Small intestine (tissue), 7 donors: ENCODE results near the gene STON1. TPM values are rescaled to one million over a fixed set of nuclear protein-coding genes. Genes with fewer than 3 reads are reported as not detected.

Source experiments
- DNase-seq, 2 donors: peaks; one replicate each; pipeline versions ENCODE4 v3.0.0 to v3.0.0-alpha.2; 2013
- FAIRE-seq: peaks from 2 replicates; lab custom pipeline; 2012; peaks lifted over from hg19 to GRCh38; lab: Jason Lieb, UNC
- H3K27ac ChIP-seq, 3 donors: one replicate each; pipeline ENCODE4 v1.5.1; 2013; ENCODE audit warnings: low read length in 2 of 3, mild to moderate bottlenecking in 2 of 3, control low read depth in 1 of 3, inconsistent platforms in 1 of 3, low read depth in 1 of 3, moderate library complexity in 1 of 3
- H3K27me3 ChIP-seq, 3 donors: one replicate each; pipeline ENCODE4 v1.6.1; 2013; ENCODE audit warnings: low read length in 3 of 3, inconsistent platforms in 1 of 3; ENCODE audit not compliant: control insufficient read depth in 3 of 3, insufficient read depth in 3 of 3
- H3K36me3 ChIP-seq, 3 donors: one replicate each; pipeline ENCODE4 v1.6.1; 2013; ENCODE audit warnings: low read length in 3 of 3, inconsistent platforms in 1 of 3, low read depth in 1 of 3, mild to moderate bottlenecking in 1 of 3, moderate library complexity in 1 of 3; ENCODE audit not compliant: control insufficient read depth in 3 of 3, insufficient read depth in 2 of 3
- H3K4me1 ChIP-seq, 3 donors: one replicate each; pipeline ENCODE4 v1.6.1; 2013; ENCODE audit warnings: low read length in 2 of 3, inconsistent platforms in 1 of 3, low read depth in 1 of 3, mild to moderate bottlenecking in 1 of 3, moderate library complexity in 1 of 3; ENCODE audit not compliant: control insufficient read depth in 3 of 3, insufficient read depth in 2 of 3
- H3K4me3 ChIP-seq, 3 donors: one replicate each; pipeline ENCODE4 v1.5.1; 2013; ENCODE audit warnings: low read length in 3 of 3, control low read depth in 1 of 3, inconsistent platforms in 1 of 3, low read depth in 1 of 3, mild to moderate bottlenecking in 1 of 3, moderate library complexity in 1 of 3
- H3K9me3 ChIP-seq, 2 donors: one replicate each; pipeline ENCODE4 v1.6.1; 2013; ENCODE audit warnings: low read depth in 1 of 2, low read length in 1 of 2; ENCODE audit not compliant: control insufficient read depth in 2 of 2, insufficient read depth in 1 of 2
- WGBS, 3 donors: extraction: QIAGEN DNeasy Blood & Tissue Kit; methylation state at CpG; one replicate each; pipeline ENCODE4 v1.1.7; 2013; 5-methylcytosine and 5-hydroxymethylcytosine counted together
- polyA plus RNA-seq, 4 donors: library from polyadenylated mRNA; stranded (reverse) in 3 of 4; unstranded in 1 of 4; fragments of 200-250 nt in 3 of 4; fragments of 120-200 nt in 1 of 4; gene quantifications; one replicate each; pipeline versions ENCODE4 v1.2.1 to v1.2.3, GENCODE V29; 2013
- donor health status: healthy with polysubstance abuse.
- donor health status: control.
- donor health status: control.
- donor health status: Bipolar disorder and iron deficiency.
- donor health status: healthy.

Gene STON1
- polyA plus RNA-seq, 4 donors = 0.45 to 4.7 (median 2.5) TPM

GRCh38 chr2:48496849-48497248, 33.1 kb upstream of the STON1 start:
- 80 to 94% (median 87%) methylated on average over 2 of the region's 2 CpGs for WGBS, 3 donors
- H3K4me3 ChIP-seq = no peak overlapping the region
- DNase-seq (no peak), FAIRE-seq (no peak)
- H3K27me3 ChIP-seq = no peaks in the 10 kb centered on the region
- H3K27ac ChIP-seq = no peak overlapping the region
- H3K9me3 ChIP-seq = no peaks in the 10 kb centered on the region
- no peaks in the 10 kb centered on the region for H3K4me1 ChIP-seq
- H3K36me3 ChIP-seq = peaks cover 0 to 36% (median 9%) of the 10 kb centered on the region in 3 donors

DNA sequence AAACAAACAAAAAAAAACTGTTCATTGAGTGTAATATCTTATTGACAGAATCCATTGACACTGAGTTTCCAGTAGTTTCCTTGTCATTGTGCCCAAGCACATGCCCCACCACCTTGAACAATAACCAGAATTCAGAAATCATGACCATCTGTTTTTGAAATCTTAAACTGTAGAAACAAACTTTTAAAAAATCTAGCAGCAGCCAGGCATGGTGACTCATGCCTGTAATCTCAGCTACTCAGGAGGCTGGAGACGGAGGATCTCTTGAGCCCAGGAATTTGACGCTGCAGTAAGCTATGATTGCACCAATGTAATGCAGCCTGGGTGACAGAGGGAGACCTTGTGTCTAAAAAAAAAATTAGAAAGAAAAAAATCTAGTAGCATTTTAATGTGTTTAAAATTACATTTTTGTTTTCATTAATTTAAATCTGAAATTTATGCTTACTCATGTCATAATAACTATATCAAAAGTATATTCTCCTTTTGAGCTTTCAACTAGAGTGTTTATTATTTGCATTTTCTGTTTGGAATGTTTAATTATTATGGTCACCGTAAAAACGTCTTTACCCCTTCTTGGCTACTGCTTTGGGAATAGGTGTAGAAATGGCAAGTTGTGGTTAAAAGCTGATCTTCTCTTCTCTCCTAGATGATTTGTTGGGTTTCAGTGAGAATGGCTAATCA, 25.2 kb upstream of the STON1 start:
- Histone ChIP-seq H3K36me3 (peaks cover 0 to 25% (median 12%) of the 10 kb centered on the region in 3 donors), H3K4me3 (no peak overlapping the region), H3K4me1 (peaks cover 0 to 5% (median 2%) of the 10 kb centered on the region in 3 donors), H3K27ac (no peak overlapping the region), H3K9me3 (no peaks in the 10 kb centered on the region), H3K27me3 (no peaks in the 10 kb centered on the region)
- no peak for FAIRE-seq
- WGBS, 3 donors = 87 to 96% (median 93%) methylated on average over 4 of the region's 4 CpGs
- no peak for DNase-seq

- no peak for DNase-seq
Measured at GRCh38 chr2:48507111-48507510, 22.8 kb upstream of the STON1 start.

GRCh38 chr2:48508461-48509124, 21.4 kb upstream of the STON1 start:
- FAIRE-seq (no peak), DNase-seq (peak in 1 of 2 donors; percentile 62)
- Histone ChIP-seq H3K4me3 (no peak overlapping the region), H3K36me3 (peaks cover 0 to 30% (median 14%) of the 10 kb centered on the region in 3 donors), H3K27ac (peak overlapping the region; percentile 24 to 87 (median 65)), H3K27me3 (no peaks in the 10 kb centered on the region), H3K9me3 (no peaks in the 10 kb centered on the region), H3K4me1 (peaks cover 0 to 5% (median 2%) of the 10 kb centered on the region in 3 donors)
- WGBS, 3 donors = 47 to 48% (median 47%) methylated on average over 5 of the region's 5 CpGs

More at GRCh38 chr2:48507111-48507510, 22.8 kb upstream of the STON1 start:
- Histone ChIP-seq H3K27me3 (no peaks in the 10 kb centered on the region), H3K4me1 (peaks cover 0 to 5% (median 2%) of the 10 kb centered on the region in 3 donors), H3K9me3 (no peaks in the 10 kb centered on the region), H3K36me3 (peaks cover 0 to 26% (median 9%) of the 10 kb centered on the region in 3 donors), H3K27ac (no peak overlapping the region), H3K4me3 (no peak overlapping the region)
- FAIRE-seq = no peak
- 89 to 96% (median 91%) methylated on average over 4 of the region's 4 CpGs for WGBS, 3 donors

- Histone ChIP-seq H3K4me1 (peaks cover 0 to 5% (median 2%) of the 10 kb centered on the region in 3 donors), H3K27ac (no peak overlapping the region), H3K4me3 (no peak overlapping the region), H3K36me3 (peaks cover 0 to 27% (median 10%) of the 10 kb centered on the region in 3 donors), H3K9me3 (no peaks in the 10 kb centered on the region), H3K27me3 (no peaks in the 10 kb centered on the region)
- 68 to 75% (median 69%) methylated on average over 3 of the region's 3 CpGs for WGBS, 3 donors
- no peak for DNase-seq
- FAIRE-seq = no peak
Measured at GRCh38 chr2:48510329-48510728, 19.6 kb upstream of the STON1 start.

DNA sequence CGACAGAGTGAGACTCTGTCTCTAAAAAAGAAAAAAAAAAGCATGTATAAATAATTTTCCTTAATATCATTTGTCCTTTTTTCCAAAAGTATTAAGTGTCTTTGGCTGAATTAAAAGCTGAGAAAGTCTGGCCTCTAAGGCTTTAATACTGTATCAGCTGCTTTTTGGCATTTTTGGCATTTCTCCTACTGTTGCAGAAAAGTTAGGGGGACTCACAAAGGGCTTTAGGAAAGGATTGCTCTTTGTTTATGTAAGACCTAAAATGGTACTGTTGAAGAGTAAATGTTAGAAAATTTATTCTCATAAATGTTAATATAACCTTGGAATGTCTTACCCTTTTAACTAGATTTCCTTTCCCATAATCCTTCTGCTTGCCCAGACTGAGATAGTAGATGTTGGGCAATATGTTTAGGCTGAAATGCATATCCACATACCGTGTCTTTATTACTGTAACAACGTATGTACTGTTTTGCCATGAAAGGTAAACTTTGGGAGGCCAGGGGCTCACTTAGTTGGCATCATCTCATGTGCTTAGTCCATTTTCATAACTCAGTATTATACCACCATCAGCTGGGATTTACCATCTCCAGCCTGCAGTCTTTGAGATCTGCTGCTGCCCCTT, 18.0 kb upstream of the STON1 start:
- no peak for DNase-seq
- no peak overlapping the region for H3K27ac ChIP-seq
- peaks cover 0 to 39% (median 10%) of the 10 kb centered on the region in 3 donors for H3K36me3 ChIP-seq
- H3K9me3 ChIP-seq = no peaks in the 10 kb centered on the region
- H3K4me3 ChIP-seq = no peak overlapping the region
- FAIRE-seq = no peak
- no peaks in the 10 kb centered on the region for H3K27me3 ChIP-seq
- H3K4me1 ChIP-seq = peaks cover 0 to 5% (median 2%) of the 10 kb centered on the region in 3 donors
- 76 to 87% (median 85%) methylated on average over 3 of the region's 3 CpGs for WGBS, 3 donors

- WGBS, 3 donors = 92 to 98% (median 97%) methylated on average over 4 of the region's 4 CpGs
- Histone ChIP-seq H3K9me3 (no peaks in the 10 kb centered on the region), H3K27me3 (no peaks in the 10 kb centered on the region), H3K36me3 (peaks cover 0 to 38% (median 15%) of the 10 kb centered on the region in 3 donors), H3K27ac (no peak overlapping the region), H3K4me1 (peaks cover 0 to 5% (median 2%) of the 10 kb centered on the region in 3 donors), H3K4me3 (no peak overlapping the region)
- FAIRE-seq (no peak), DNase-seq (no peak)
Measured at GRCh38 chr2:48512571-48512970, 17.4 kb upstream of the STON1 start.

- H3K27ac ChIP-seq = no peak overlapping the region
Measured at GRCh38 chr2:48514348-48515003, 15.5 kb upstream of the STON1 start.

More at GRCh38 chr2:48514348-48515003, 15.5 kb upstream of the STON1 start:
- Histone ChIP-seq H3K27me3 (no peaks in the 10 kb centered on the region), H3K36me3 (peaks cover 0 to 42% (median 28%) of the 10 kb centered on the region in 3 donors), H3K9me3 (no peaks in the 10 kb centered on the region), H3K4me1 (no peaks in the 10 kb centered on the region), H3K4me3 (no peak overlapping the region)
- no peak for DNase-seq
- 72 to 96% (median 91%) methylated on average over 9 of the region's 9 CpGs for WGBS, 3 donors
- no peak for FAIRE-seq
